H1 (cell line): Measurements from ENCODE around the gene TC2N. TPM values are rescaled to one million over a fixed set of nuclear protein-coding genes. Genes with fewer than 3 reads are reported as not detected.

Experiments
- SAP30 ChIP-seq: fragments of 300-600 bp; sonication (generic); IDR thresholded peaks from 2 replicates; pipeline ENCODE4 v1.7.1; 2012; ENCODE audit warnings: low read length, moderate library complexity, mild to moderate bottlenecking, inconsistent platforms; ENCODE audit not compliant: insufficient read depth, insufficient replicate concordance
- polyA plus RNA-seq, 7 experiments: library from polyadenylated mRNA; depleted of rRNA in 3 of 7; stranded (reverse) in 5 of 7; unstranded in 2 of 7; fragments of >200 nt in 5 of 7; fragments of 200-250 nt in 2 of 7; gene quantifications; 1 replicate in 5 of 7; 2 replicates in 1 of 7; 4 replicates in 1 of 7; pipeline versions ENCODE4 v1.2.1 to v1.2.3, GENCODE V29; 2011 to 2013; ENCODE audit warnings: missing spikeins in 2 of 7, mixed read lengths in 2 of 7
- total RNA-seq: library from RNA; stranded (reverse); fragmentation: NEBNext Ultra II Directional; extraction: Animal tissue kit (Norgen Biotek cat#: 25700); gene quantifications from 2 replicates; pipeline ENCODE4 v1.2.1, GENCODE V29; 2021
- TF ChIP-seq, protein P1 (sequence below): IDR thresholded peaks from 2 replicates; pipeline ENCODE4 v1.6.1; 2012; ENCODE audit warnings: inconsistent platforms

TC2N gene
- total and polyA plus RNA-seq, 2 of the 8 experiments (the other 6 are each of a cell fraction or from before 2014, with no cell fraction given), result 9.7 to 36.2 TPM

DNA sequence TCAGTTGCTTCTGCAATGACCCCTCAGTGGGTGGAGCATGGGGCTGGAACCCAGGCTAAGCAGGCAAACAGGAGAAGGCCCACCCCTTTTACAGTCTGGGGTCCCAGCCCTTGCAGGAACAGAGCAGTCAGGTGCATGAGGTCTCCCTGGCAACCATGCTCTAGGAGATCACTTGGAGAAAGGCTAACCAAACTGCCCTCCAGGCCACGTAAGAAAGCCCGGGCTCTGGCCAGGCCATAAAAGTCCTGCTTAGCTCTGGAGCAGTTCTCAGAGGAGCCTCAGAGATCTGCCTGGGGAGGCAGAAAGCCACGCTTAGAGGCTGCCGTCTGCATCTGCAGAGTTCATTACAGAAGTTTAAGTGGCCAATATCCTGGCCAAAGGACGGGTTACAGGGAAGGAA, 15.0 kb upstream of the TC2N start (continued):
- TF ChIP-seq, protein P1, sequence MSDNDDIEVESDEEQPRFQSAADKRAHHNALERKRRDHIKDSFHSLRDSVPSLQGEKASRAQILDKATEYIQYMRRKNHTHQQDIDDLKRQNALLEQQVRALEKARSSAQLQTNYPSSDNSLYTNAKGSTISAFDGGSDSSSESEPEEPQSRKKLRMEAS, result no peak
- TF ChIP-seq SAP30, result no peak
